ENCODE measurements around the gene UGT1A7. TPM values are rescaled to one million over a fixed set of nuclear protein-coding genes. Genes with fewer than 3 reads are reported as not detected.
"Not testable (repeated sequence)": the region's sequence is repeated elsewhere in the genome, so short reads cannot be mapped to it uniquely, and the experiment has no call there.

The UGT1A7 gene
- total RNA-seq, 1 donor from 2014 or later = 4.9 TPM

- no peak overlapping the region for H3K4me3 ChIP-seq
- DNase-seq (ENCODE audit: extremely low spot score in 2 of 2) = no peak
- no peak overlapping the region for H3K27ac ChIP-seq
- intact Hi-C loops (cut with DNase I) = no loop called here
- H3K27me3 ChIP-seq = no peaks in the 10 kb centered on the region
- peaks cover 8% of the 10 kb centered on the region for H3K4me1 ChIP-seq
- H3K36me3 ChIP-seq = no peaks in the 10 kb centered on the region
- no peaks in the 10 kb centered on the region for H3K9me3 ChIP-seq
- TF ChIP-seq CTCF (IDR thresholded peaks at IDR 0.05) (no peak), POLR2AphosphoS5 (IDR thresholded peaks at IDR 0.05; ENCODE audit: insufficient read depth in 1 of 2, low read depth in 1 of 2) (no peak), POLR2A (IDR thresholded peaks at IDR 0.05) (no peak)
Measured at GRCh38 chr2:233693963-233694362, 12.3 kb downstream of the UGT1A7 start.

GRCh38 chr2:233698740-233699139 is 17.0 kb downstream of the UGT1A7 start:
- DNase-seq (ENCODE audit: extremely low spot score in 2 of 2) = no peak
- Histone ChIP-seq H3K4me3 (no peak overlapping the region), H3K27ac (no peak overlapping the region), H3K9me3 (no peaks in the 10 kb centered on the region), H3K4me1 (no peaks in the 10 kb centered on the region), H3K27me3 (no peaks in the 10 kb centered on the region), H3K36me3 (no peaks in the 10 kb centered on the region)
- intact Hi-C loops (cut with DNase I) = no loop called here
- TF ChIP-seq CTCF (IDR thresholded peaks at IDR 0.05) = no peak
- TF ChIP-seq POLR2AphosphoS5 (IDR thresholded peaks at IDR 0.05; ENCODE audit: insufficient read depth in 1 of 2, low read depth in 1 of 2) = no peak
- no peak for TF ChIP-seq POLR2A (IDR thresholded peaks at IDR 0.05)

- Histone ChIP-seq H3K4me1 (no peaks in the 10 kb centered on the region), H3K27ac (no peak overlapping the region), H3K9me3 (no peaks in the 10 kb centered on the region), H3K36me3 (no peaks in the 10 kb centered on the region), H3K4me3 (no peak overlapping the region), H3K27me3 (no peaks in the 10 kb centered on the region)
- DNase-seq (ENCODE audit: extremely low spot score in 2 of 2) = no peak
- TF ChIP-seq POLR2AphosphoS5 (IDR thresholded peaks at IDR 0.05; ENCODE audit: insufficient read depth in 1 of 2, low read depth in 1 of 2) (no peak), CTCF (IDR thresholded peaks at IDR 0.05) (no peak), POLR2A (IDR thresholded peaks at IDR 0.05) (no peak)
- intact Hi-C loops (cut with DNase I) = no loop called here
Measured at GRCh38 chr2:233699424-233700027, 17.8 kb downstream of the UGT1A7 start.

GRCh38 chr2:233700028-233700635 is 18.4 kb downstream of the UGT1A7 start:
- no peaks in the 10 kb centered on the region for H3K4me1 ChIP-seq
- H3K4me3 ChIP-seq = no peak overlapping the region
- no peak overlapping the region for H3K27ac ChIP-seq
- H3K36me3 ChIP-seq = no peaks in the 10 kb centered on the region
- no peak for DNase-seq (ENCODE audit: extremely low spot score in 2 of 2)
- no peaks in the 10 kb centered on the region for H3K27me3 ChIP-seq
- intact Hi-C loops (cut with DNase I) = no loop called here
- H3K9me3 ChIP-seq = no peaks in the 10 kb centered on the region
- TF ChIP-seq POLR2AphosphoS5 (IDR thresholded peaks at IDR 0.05; ENCODE audit: insufficient read depth in 1 of 2, low read depth in 1 of 2) = peak in 1 of 2 donors; percentile 43
- TF ChIP-seq CTCF (IDR thresholded peaks at IDR 0.05) = no peak

GRCh38 chr2:233700842-233701241 is 19.1 kb downstream of the UGT1A7 start:
- DNase-seq (ENCODE audit: extremely low spot score in 2 of 2); H3K9me3 ChIP-seq; H3K36me3 ChIP-seq; H3K4me3 ChIP-seq; H3K27me3 ChIP-seq; H3K27ac ChIP-seq; H3K4me1 ChIP-seq; intact Hi-C loops (cut with DNase I): not testable (repeated sequence)
